LNCaP clone FGC (cell line): ENCODE data around the gene ADGRV1.

Experiments used
- DNase-seq: peaks from one replicate; pipeline ENCODE4 v3.0.0-alpha.2; 2011; ENCODE audit warnings: low read depth
- H3K4me3 ChIP-seq: 2 replicates; pipeline ENCODE4 v1.5.1; 2011; ENCODE audit warnings: mild to moderate bottlenecking, low read depth, low read length, control low read depth
- CTCF ChIP-seq: IDR thresholded peaks from 2 replicates; pipeline ENCODE4 v1.5.1; 2012; ENCODE audit warnings: mild to moderate bottlenecking; ENCODE audit not compliant: control insufficient read depth, insufficient read depth; ENCODE audit errors: extremely low read depth

The ADGRV1 gene

DNA sequence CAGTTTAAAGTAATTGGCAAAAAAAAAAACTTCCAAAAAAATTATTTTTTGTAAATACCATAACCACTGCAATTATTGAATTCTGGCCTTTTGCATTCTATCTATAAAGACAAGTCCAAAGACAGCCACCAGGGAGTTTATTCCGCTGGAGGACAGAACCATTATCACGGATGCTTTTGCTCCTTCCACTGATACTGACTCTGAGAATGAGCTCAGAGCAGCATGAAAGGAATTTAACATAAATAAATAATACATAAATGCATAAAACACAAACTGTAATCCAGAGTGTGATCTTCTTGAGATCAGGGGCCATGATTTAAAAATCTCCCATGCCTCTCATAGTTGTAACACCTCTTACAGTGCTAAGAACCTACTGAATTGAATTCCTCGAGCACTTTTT is 559.8 kb downstream of the ADGRV1 start:
- H3K4me3 ChIP-seq, result no peak overlapping the region
- no peak for TF ChIP-seq CTCF
- DNase-seq, result no peak

DNA sequence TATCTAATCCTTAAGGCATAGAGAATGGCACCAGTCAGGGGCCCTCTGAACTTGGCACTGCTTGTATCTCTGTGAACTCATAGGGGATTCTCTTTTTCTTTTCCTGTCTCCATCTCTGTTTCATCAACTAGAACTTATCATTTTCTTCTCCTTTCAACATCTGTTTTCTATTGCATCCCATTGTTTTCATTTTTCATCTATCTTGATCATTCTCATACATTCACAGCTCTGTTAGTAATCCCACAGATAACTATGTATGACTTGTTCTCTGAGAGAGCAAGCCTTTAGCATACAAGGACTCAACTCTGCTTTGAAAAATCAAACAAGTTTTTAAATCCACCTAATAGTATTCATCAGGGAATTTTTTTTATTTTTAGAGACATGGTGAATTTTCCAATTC is 560.2 kb downstream of the ADGRV1 start:
- no peak for DNase-seq
- no peak overlapping the region for H3K4me3 ChIP-seq
- TF ChIP-seq CTCF, result no peak

- TF ChIP-seq CTCF, result no peak
- no peak for DNase-seq
- no peak overlapping the region for H3K4me3 ChIP-seq
Measured at GRCh38 chr5:91119217-91119616, 560.6 kb downstream of the ADGRV1 start.

DNA sequence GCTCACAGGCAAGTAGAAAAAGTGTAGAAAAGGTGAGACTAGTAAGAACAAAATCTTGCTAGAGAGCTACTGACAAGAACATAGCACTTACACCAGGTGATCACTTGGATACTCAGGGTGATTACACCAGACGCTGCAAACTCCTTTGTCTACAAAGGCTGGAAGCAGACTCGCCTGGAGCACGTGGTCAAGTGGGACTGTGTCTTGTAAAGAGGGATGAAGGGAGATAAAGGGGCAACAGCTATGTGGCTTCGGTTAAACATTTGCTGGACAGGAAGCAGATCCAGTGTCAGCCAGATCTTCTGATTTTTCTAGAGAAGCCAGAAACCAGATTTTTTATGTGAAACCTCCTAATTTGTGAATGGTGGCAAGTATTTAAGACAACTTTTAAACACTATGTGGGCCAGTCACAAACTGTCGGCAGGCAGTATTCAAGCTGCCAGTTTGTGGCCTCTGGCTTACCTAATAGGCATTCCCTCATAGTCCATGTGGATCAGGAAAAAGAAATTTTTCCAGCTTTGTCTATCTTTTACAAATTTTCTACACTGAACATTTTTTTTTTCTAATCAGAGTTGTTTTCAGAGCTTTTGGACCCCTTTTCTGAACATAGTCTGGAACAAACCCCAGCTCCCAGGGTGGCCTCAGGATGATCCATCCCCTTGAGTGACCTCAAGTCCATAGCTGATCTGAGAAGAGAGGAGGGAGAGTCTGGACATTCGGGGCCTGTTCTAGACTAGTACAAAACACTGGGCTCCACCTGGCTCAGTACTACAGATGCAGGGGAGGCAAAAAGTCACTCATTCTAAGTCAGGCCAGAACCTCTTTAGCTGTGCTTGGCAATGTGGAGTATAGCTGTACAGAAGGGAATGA is 561.6 kb downstream of the ADGRV1 start:
- no peak for DNase-seq
- TF ChIP-seq CTCF, result no peak
- no peak overlapping the region for H3K4me3 ChIP-seq

DNA sequence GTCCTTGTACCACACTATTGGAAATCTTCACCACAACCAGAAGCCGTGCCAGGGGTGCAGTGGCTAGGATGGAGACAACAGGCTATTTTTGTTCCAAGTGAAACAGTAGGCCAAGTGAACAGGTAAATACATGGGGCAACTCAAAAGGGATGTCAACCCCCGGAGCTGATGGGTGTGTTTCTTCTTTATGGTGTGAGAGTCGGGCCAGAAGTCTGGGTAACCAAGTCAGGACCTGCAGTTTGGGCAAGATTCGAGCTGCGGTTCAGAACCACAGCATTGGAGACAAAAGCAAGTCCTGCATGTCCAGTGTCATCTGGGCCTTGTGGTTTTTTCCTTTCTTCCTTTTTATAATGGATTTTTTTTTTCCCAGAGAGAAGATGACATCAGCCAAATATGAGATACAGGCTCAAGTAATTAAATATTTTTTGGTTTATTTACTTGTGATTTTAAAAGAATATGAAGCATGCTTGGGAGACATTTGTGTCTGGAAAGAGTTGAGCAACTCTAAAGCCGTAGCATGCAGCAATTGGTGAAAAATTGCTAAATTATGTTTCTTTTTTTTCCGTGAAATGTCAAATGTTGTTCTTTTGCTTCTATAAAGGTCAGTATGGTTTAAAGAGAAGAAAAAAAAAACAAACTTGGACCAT is 562.9 kb downstream of the ADGRV1 start:
- TF ChIP-seq CTCF, result no peak
- H3K4me3 ChIP-seq, result no peak overlapping the region
- no peak for DNase-seq

- DNase-seq, result no peak
- no peak for TF ChIP-seq CTCF
- H3K4me3 ChIP-seq, result no peak overlapping the region
Measured at GRCh38 chr5:91122651-91123050, 564.1 kb downstream of the ADGRV1 start.
